Vagina (tissue), 2 donors: ENCODE measurements around the gene ZNF219.

Experiments
- POLR2A ChIP-seq, 2 donors: fragments of 450-650 bp; IDR thresholded peaks; one replicate each; pipeline ENCODE4 v1.6.1; 2017; ENCODE audit warnings: antibody characterized with exemption in 2 of 2, mild to moderate bottlenecking in 2 of 2, moderate library complexity in 2 of 2
- TF ChIP-seq, protein P1 (sequence below), 3 experiments: fragments of 450-650 bp in 2 of 3; fragments of 200-600 bp in 1 of 3; sonication (generic) in 1 of 3; IDR thresholded peaks; one replicate each; pipeline ENCODE4 v1.5.1; 2017 to 2019; ENCODE audit warnings: antibody characterized with exemption in 3 of 3, mild to moderate bottlenecking in 2 of 3, moderate library complexity in 2 of 3

DNA sequence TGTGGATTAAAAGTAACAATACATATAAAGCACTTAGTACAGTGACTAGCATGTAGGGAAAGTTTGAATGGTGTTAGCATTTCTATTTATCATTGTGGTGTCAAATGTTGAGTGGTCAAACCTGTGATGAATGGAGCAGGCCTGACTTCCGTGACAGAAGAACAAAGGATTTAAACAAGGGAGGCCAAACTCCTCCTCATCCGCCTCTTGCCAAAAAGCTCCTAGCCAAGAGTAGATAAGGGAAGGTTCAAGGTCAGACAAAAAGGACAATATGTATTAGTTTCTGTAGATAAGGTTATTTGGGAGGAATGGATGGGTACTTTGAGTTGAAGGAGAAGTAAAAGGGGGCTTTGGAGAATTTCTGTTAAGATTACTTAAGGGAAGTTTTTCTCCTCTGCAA, 49.8 kb downstream of the ZNF219 start:
- TF ChIP-seq, protein P1, sequence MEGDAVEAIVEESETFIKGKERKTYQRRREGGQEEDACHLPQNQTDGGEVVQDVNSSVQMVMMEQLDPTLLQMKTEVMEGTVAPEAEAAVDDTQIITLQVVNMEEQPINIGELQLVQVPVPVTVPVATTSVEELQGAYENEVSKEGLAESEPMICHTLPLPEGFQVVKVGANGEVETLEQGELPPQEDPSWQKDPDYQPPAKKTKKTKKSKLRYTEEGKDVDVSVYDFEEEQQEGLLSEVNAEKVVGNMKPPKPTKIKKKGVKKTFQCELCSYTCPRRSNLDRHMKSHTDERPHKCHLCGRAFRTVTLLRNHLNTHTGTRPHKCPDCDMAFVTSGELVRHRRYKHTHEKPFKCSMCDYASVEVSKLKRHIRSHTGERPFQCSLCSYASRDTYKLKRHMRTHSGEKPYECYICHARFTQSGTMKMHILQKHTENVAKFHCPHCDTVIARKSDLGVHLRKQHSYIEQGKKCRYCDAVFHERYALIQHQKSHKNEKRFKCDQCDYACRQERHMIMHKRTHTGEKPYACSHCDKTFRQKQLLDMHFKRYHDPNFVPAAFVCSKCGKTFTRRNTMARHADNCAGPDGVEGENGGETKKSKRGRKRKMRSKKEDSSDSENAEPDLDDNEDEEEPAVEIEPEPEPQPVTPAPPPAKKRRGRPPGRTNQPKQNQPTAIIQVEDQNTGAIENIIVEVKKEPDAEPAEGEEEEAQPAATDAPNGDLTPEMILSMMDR (IDR thresholded peaks at IDR 0.05), result no peak
- no peak for TF ChIP-seq POLR2A (IDR thresholded peaks at IDR 0.05)
